Spleen (tissue), 7 donors: ENCODE data around the gene P2RY11.

ENCODE experiments used
- CTCF ChIP-seq, 11 experiments: fragments of 200-600 bp in 7 of 11; fragments of 450-650 bp in 4 of 11; sonication (generic) in 4 of 11; IDR thresholded peaks in 8 of 11; conservative IDR thresholded peaks in 3 of 11; 1 replicate in 7 of 11; 2 replicates in 4 of 11; pipeline versions ENCODE4 v1.4.0 to v1.8.0; 2016 to 2021; ENCODE audit warnings: antibody characterized with exemption in 11 of 11, inconsistent platforms in 4 of 11, mild to moderate bottlenecking in 1 of 11
- POLR2A ChIP-seq, 3 donors: fragments of 450-650 bp; IDR thresholded peaks; one replicate each; pipeline ENCODE4 v1.5.1; 2017; ENCODE audit warnings: antibody characterized with exemption in 3 of 3, mild to moderate bottlenecking in 1 of 3
- donor health status: DM: no; HTN: no; CAD: no; lungs with moderate emphysema.
- donor health status: DM: no; HTN: no; CAD: no.
- donor health status: DM: no; HTN: no; CAD: no.

DNA sequence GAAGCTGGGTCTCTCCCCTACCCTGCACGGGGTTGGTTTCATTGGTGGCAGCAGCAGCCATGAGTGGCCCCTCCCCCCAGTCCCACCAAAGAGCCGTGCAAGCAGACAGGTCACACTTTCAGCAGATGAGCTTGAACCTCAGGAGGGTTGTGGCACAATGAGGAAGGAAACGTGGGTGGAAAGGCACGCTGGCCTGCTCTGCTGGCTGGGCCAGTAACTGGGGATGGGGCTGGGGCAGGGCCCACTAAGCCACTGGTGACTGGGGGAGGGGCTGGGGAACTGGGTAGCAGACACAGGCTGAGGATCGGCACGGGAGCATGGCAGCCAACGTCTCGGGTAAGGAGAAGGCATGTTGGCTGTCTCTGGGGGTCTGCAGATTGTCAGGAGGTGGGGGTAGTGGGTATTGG is at the start of gene P2RY11:
- no peak for TF ChIP-seq POLR2A (IDR thresholded peaks at IDR 0.05)
- TF ChIP-seq CTCF (IDR thresholded peaks at IDR 0.05 in 8 of 11, conservative IDR thresholded peaks at IDR 0.05 in 3 of 11): no peak
